ENCODE results near the gene NGDN. TPM values are rescaled to one million over a fixed set of nuclear protein-coding genes. Genes with fewer than 3 reads are reported as not detected.

The NGDN gene
- total and polyA plus RNA-seq, 12 donors: 24.4 to 61.3 (median 36.4) TPM

- TF ChIP-seq POLR2A (IDR thresholded peaks at IDR 0.05) (no peak), CTCF (IDR thresholded peaks at IDR 0.05) (no peak)
- no peaks in the 10 kb centered on the region for H3K9me3 ChIP-seq (replicated peaks in 1 of 3)
- 2 to 4% (median 2%) methylated on average over 9 to 11 of the region's 11 CpGs for WGBS, 4 donors
- intact Hi-C loops (cut with DNase I): loop anchor here (5.0 to 10.0 kb wide), 2 partner anchors 77 to 125 kb away; no protein-coding TSS in a partner anchor
- no peaks in the 10 kb centered on the region for H3K27me3 ChIP-seq
- H3K36me3 ChIP-seq (replicated peaks in 1 of 2): peaks cover 0 to 40% of the 10 kb centered on the region in 2 donors
- peak in 1 of 7 donors; percentile 16 for DNase-seq
- H3K4me3 ChIP-seq: peak overlapping the region; percentile 50 to 100 (median 76)
- H3K4me1 ChIP-seq (replicated peaks in 1 of 2): peaks cover 3 to 7% of the 10 kb centered on the region in 2 donors
- peak overlapping the region; percentile 43 to 83 (median 78) for H3K27ac ChIP-seq
These were observed 452 bp downstream of the NGDN start for GRCh38 chr14:23469906-23470403.

DNA sequence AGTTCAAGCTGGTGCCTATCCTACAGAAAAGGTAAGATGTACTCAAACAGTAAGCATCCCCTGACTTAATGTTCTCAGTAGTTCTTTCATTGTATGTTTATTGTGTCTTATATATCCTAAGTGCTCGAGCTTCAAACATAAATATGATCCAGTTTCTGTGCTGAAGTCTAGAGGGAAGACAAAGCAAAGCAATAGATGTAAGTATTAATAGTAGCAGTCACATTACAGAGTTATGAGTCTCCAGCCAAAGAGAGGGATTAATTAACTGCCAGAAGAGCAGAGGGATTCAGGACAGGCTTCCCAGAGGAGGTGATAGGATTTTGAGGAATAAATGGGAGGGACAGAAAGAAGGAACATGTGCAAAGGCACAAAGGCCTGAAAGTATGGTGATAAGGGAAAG, 1.4 kb downstream of the NGDN start:
- Histone ChIP-seq H3K36me3 (replicated peaks in 1 of 2) (peaks cover 0 to 50% of the 10 kb centered on the region in 2 donors), H3K4me1 (replicated peaks in 1 of 2) (peaks cover 3 to 7% of the 10 kb centered on the region in 2 donors), H3K9me3 (replicated peaks in 1 of 3) (no peaks in the 10 kb centered on the region), H3K27me3 (no peaks in the 10 kb centered on the region), H3K27ac (no peak overlapping the region), H3K4me3 (no peak overlapping the region)
- DNase-seq: no peak
- 76 to 100% (median 85%) methylated on average over 1 of the region's 1 CpG for WGBS, 4 donors
- intact Hi-C loops (cut with DNase I): loop anchor here in 1 of 2 donors (5.0 kb wide), 1 partner anchor 76 kb away; no protein-coding TSS in a partner anchor
- TF ChIP-seq CTCF (IDR thresholded peaks at IDR 0.05) (no peak), POLR2A (IDR thresholded peaks at IDR 0.05) (no peak)

DNA sequence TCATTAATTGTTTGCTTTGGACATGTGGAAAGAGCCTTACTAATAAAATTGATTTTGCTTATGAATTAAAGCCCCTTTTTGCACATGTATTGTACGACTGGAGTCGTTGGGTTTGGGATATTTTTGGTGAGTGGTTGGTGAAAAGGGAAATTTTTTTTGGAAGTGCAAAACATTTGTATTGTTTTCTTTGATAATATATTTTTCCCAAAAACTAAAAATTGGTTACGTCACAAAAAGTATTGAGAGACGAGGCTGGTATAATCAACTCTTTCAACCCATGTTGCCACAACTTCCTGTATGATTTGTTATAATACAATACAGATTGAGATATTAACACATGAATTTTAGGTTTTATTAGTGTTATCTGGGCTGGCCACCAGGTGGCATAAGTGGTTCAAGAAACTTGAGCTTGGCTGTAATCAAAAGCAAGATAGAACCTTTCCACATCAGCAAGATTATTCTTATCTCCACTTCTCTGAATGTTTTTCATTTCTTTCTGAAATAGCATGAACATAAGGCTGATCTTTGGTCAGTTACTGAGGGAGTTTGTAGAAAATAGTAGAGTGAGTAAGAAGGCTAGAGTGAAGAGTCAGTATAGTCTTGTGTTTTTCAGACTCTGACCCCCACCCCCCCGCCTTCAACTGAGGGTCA, 8.7 kb downstream of the NGDN start:
- Histone ChIP-seq H3K27ac (no peak overlapping the region), H3K4me3 (no peak overlapping the region), H3K27me3 (no peaks in the 10 kb centered on the region), H3K9me3 (replicated peaks in 1 of 3) (no peaks in the 10 kb centered on the region), H3K36me3 (replicated peaks in 1 of 2) (peaks cover 0 to 48% of the 10 kb centered on the region in 2 donors), H3K4me1 (replicated peaks in 1 of 2) (no peaks in the 10 kb centered on the region)
- TF ChIP-seq CTCF (IDR thresholded peaks at IDR 0.05): peak; percentile 62 to 88 (median 82)
- no peak for TF ChIP-seq POLR2A (IDR thresholded peaks at IDR 0.05)
- intact Hi-C loops (cut with DNase I): loop anchor here (5.0 kb wide), 2 partner anchors 59 to 84 kb away; no protein-coding TSS in a partner anchor
- DNase-seq: peak; percentile 60 to 87 (median 69)
- 19 to 43% (median 23%) methylated on average over 5 of the region's 5 CpGs for WGBS, 4 donors

DNA sequence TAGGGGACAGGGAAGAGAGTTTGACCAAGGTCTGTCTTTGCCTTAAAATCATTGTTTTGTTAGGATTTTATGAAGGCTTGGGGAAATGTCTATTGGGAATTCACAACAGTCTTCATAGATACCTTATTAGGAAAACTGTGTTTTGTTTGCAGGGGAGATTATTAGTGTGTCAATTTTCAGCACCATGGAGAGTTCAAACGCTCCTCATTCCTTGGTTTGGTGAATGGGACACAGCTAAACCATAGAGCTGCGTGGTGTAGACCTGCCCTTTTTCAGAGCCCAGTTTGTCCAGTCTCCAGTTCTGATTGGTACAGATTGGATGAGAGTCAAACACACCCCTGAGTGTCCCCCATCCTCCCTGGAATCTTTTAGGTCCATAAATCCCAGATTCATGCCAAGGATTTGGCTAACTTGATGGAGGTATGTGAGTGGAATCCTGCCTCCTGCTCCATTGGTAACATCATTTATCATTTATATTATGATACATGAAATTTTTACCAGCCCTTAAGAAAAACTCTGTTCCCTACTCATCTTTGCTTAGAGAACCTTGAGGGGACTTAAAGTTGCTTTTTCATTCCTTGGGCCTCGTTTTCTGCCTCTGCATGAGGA, 12.0 kb downstream of the NGDN start:
- H3K4me1 ChIP-seq (replicated peaks in 1 of 2): no peaks in the 10 kb centered on the region
- H3K4me3 ChIP-seq: no peak overlapping the region
- TF ChIP-seq CTCF (IDR thresholded peaks at IDR 0.05) (no peak), POLR2A (IDR thresholded peaks at IDR 0.05) (no peak)
- intact Hi-C loops (cut with DNase I): no loop called here
- no peak for DNase-seq
- H3K27ac ChIP-seq: no peak overlapping the region
- peaks cover 0 to 17% of the 10 kb centered on the region in 2 donors for H3K36me3 ChIP-seq (replicated peaks in 1 of 2)
- WGBS, 4 donors: 66 to 77% (median 69%) methylated on average over 3 of the region's 3 CpGs
- no peaks in the 10 kb centered on the region for H3K27me3 ChIP-seq
- no peaks in the 10 kb centered on the region for H3K9me3 ChIP-seq (replicated peaks in 1 of 3)

Data from adrenal gland (tissue), 12 donors.